ENCODE measurements around the gene JOSD1. TPM values are rescaled to one million over a fixed set of nuclear protein-coding genes. Genes with fewer than 3 reads are reported as not detected.

The JOSD1 gene
- total and polyA plus RNA-seq, 10 of the 15 experiments (the other 5 are each of a cell fraction or from before 2014, with no cell fraction given): 6.2 to 54.6 (median 40.5) TPM

- TF ChIP-seq ZBTB40 (IDR thresholded peaks at IDR 0.05; ENCODE audit: borderline replicate concordance): no peak
- no peak for TF ChIP-seq ZBED1 (IDR thresholded peaks at IDR 0.05; ENCODE audit: borderline replicate concordance)
- TF ChIP-seq NR2C2 (IDR thresholded peaks at IDR 0.05; ENCODE audit: borderline replicate concordance, control insufficient read depth, insufficient read length, low read depth): no peak
- TF ChIP-seq MYC (IDR thresholded peaks at IDR 0.05; ENCODE audit: insufficient read depth, insufficient read length, insufficient replicate concordance, low read length, severe bottlenecking): no peak
- no peak for TF ChIP-seq CEBPZ (IDR thresholded peaks at IDR 0.05; ENCODE audit: low read depth, low read length)
- 0 out of 2 replicates have a peak, but pooled peaks have one; percentile 2 for TF ChIP-seq SPI1 (IDR thresholded peaks at IDR 0.05; ENCODE audit: borderline replicate concordance, insufficient read depth, low read depth, low read length)
- TF ChIP-seq RCOR1 (conservative IDR thresholded peaks at IDR 0.05; ENCODE audit: low read depth, low read length): no peak
- TF ChIP-seq BHLHE40 (IDR thresholded peaks at IDR 0.05; ENCODE audit: borderline replicate concordance in 1 of 2, low read depth in 2 of 2, low read length in 1 of 2): peak in 1 of 2 experiments; percentile 37; a peak in 1 of 4 replicates
- no peak for TF ChIP-seq SUZ12 (IDR thresholded peaks at IDR 0.05; ENCODE audit: unreplicated experiment)
- TF ChIP-seq POLR2A (IDR thresholded peaks at IDR 0.05; ENCODE audit: low read depth, low read length): peak; percentile 28; the same call in 1 of the 2 replicates
- TF ChIP-seq, protein P1, sequence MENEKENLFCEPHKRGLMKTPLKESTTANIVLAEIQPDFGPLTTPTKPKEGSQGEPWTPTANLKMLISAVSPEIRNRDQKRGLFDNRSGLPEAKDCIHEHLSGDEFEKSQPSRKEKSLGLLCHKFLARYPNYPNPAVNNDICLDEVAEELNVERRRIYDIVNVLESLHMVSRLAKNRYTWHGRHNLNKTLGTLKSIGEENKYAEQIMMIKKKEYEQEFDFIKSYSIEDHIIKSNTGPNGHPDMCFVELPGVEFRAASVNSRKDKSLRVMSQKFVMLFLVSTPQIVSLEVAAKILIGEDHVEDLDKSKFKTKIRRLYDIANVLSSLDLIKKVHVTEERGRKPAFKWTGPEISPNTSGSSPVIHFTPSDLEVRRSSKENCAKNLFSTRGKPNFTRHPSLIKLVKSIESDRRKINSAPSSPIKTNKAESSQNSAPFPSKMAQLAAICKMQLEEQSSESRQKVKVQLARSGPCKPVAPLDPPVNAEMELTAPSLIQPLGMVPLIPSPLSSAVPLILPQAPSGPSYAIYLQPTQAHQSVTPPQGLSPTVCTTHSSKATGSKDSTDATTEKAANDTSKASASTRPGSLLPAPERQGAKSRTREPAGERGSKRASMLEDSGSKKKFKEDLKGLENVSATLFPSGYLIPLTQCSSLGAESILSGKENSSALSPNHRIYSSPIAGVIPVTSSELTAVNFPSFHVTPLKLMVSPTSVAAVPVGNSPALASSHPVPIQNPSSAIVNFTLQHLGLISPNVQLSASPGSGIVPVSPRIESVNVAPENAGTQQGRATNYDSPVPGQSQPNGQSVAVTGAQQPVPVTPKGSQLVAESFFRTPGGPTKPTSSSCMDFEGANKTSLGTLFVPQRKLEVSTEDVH (IDR thresholded peaks at IDR 0.05; ENCODE audit: low read depth, partially characterized antibody): no peak
These were observed 43.5 kb downstream of the JOSD1 start (continued) for GRCh38 chr22:38657045-38657909.
